HPDE6-E6E7 (cell line): Measurements from ENCODE around the gene FRMPD3.

Source experiments
- DNase-seq: peaks from one replicate; pipeline ENCODE4 v3.0.0; 2011; ENCODE audit warnings: missing footprints; ENCODE audit errors: extremely low spot score

FRMPD3 gene

GRCh38 chrX:107480272-107480671 lies 30.8 kb downstream of the FRMPD3 start:
- DNase-seq: no peak

- no peak for DNase-seq
Measured at GRCh38 chrX:107482046-107482445, 32.6 kb downstream of the FRMPD3 start.

- DNase-seq: no peak
Measured at GRCh38 chrX:107484002-107484726, 34.7 kb downstream of the FRMPD3 start.

- no peak for DNase-seq
Measured at GRCh38 chrX:107485013-107485412, 35.6 kb downstream of the FRMPD3 start.

GRCh38 chrX:107493141-107493540 lies 43.7 kb downstream of the FRMPD3 start:
- no peak for DNase-seq

- no peak for DNase-seq
Measured at GRCh38 chrX:107496786-107497185, 47.3 kb downstream of the FRMPD3 start.
